Peyer's patch (tissue), 4 donors: ENCODE measurements around the gene DISC1.

Experiments used
- POLR2A ChIP-seq, 2 donors: fragments of 450-650 bp; IDR thresholded peaks; one replicate each; pipeline ENCODE4 v1.5.1; 2017; ENCODE audit warnings: antibody characterized with exemption in 2 of 2, mild to moderate bottlenecking in 2 of 2, moderate library complexity in 2 of 2
- TF ChIP-seq, protein P1 (sequence below), 6 experiments: fragments of 450-650 bp in 4 of 6; fragments of 200-600 bp in 2 of 6; sonication (generic) in 1 of 6; IDR thresholded peaks; one replicate each; pipeline ENCODE4 v1.5.1; 2017 to 2019; ENCODE audit warnings: antibody characterized with exemption in 6 of 6, mild to moderate bottlenecking in 3 of 6, moderate library complexity in 1 of 6

- TF ChIP-seq, protein P1, sequence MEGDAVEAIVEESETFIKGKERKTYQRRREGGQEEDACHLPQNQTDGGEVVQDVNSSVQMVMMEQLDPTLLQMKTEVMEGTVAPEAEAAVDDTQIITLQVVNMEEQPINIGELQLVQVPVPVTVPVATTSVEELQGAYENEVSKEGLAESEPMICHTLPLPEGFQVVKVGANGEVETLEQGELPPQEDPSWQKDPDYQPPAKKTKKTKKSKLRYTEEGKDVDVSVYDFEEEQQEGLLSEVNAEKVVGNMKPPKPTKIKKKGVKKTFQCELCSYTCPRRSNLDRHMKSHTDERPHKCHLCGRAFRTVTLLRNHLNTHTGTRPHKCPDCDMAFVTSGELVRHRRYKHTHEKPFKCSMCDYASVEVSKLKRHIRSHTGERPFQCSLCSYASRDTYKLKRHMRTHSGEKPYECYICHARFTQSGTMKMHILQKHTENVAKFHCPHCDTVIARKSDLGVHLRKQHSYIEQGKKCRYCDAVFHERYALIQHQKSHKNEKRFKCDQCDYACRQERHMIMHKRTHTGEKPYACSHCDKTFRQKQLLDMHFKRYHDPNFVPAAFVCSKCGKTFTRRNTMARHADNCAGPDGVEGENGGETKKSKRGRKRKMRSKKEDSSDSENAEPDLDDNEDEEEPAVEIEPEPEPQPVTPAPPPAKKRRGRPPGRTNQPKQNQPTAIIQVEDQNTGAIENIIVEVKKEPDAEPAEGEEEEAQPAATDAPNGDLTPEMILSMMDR (IDR thresholded peaks at IDR 0.05): no peak
- no peak for TF ChIP-seq POLR2A (IDR thresholded peaks at IDR 0.05)
These were observed 28.6 kb upstream of the DISC1 start for GRCh38 chr1:231597971-231598370.
